K562 (cell line): ENCODE data around the gene POLR2L. TPM values are rescaled to one million over a fixed set of nuclear protein-coding genes. Genes with fewer than 3 reads are reported as not detected.

ENCODE experiments used
- ARID2 ChIP-seq: fragments of 450-650 bp; IDR thresholded peaks from 2 replicates; pipeline ENCODE4 v1.6.1; 2017; ENCODE audit warnings: antibody characterized with exemption, mild to moderate bottlenecking
- CTCFL ChIP-seq: IDR thresholded peaks from 2 replicates; pipeline ENCODE4 v1.6.1; 2011; ENCODE audit warnings: borderline replicate concordance, low read depth, mild to moderate bottlenecking, moderate library complexity, low read length; ENCODE audit not compliant: insufficient read depth, poor library complexity, severe bottlenecking
- CXXC5 ChIP-seq: fragments of 250-450 bp; sonication (Bioruptor Pico); IDR thresholded peaks from 2 replicates; pipeline ENCODE4 v1.8.0; 2022; ENCODE audit warnings: inconsistent platforms, mild to moderate bottlenecking, moderate library complexity
- HDAC1 ChIP-seq, 2 experiments: fragments of 450-650 bp; IDR thresholded peaks; 2 replicates each; pipeline ENCODE4 v1.6.1; 2016 to 2017; ENCODE audit warnings: inconsistent platforms in 1 of 2, mild to moderate bottlenecking in 1 of 2, moderate library complexity in 1 of 2
- HOMEZ ChIP-seq: fragments of 250-450 bp; sonication (Bioruptor Pico); IDR thresholded peaks from 2 replicates; pipeline ENCODE4 v1.4.0; 2020; ENCODE audit warnings: mild to moderate bottlenecking, moderate library complexity
- MED1 ChIP-seq: sonication (generic); formaldehyde crosslinking; IDR thresholded peaks from 2 replicates; pipeline ENCODE4 v1.8.1; 2023; ENCODE audit warnings: missing genetic modification reagents, borderline replicate concordance
- MTA2 ChIP-seq: fragments of 450-650 bp; IDR thresholded peaks from 2 replicates; pipeline ENCODE4 v1.6.1; 2016; ENCODE audit warnings: low read depth
- PREB ChIP-seq: sonication (generic); formaldehyde crosslinking; IDR thresholded peaks from 2 replicates; pipeline ENCODE4 v1.8.1; 2023; ENCODE audit warnings: mild to moderate bottlenecking, missing genetic modification reagents
- PRMT5 ChIP-seq: sonication (generic); formaldehyde crosslinking; IDR thresholded peaks from 2 replicates; pipeline ENCODE4 v1.5.0; 2020; ENCODE audit warnings: missing genetic modification reagents
- PTRF ChIP-seq: fragments of 450-650 bp; IDR thresholded peaks from 2 replicates; pipeline ENCODE4 v1.6.1; 2016; ENCODE audit warnings: mild to moderate bottlenecking, missing genetic modification characterization, missing compliant biosample characterization
- RBM14 ChIP-seq: fragments of 200-400 bp; formaldehyde crosslinking; IDR thresholded peaks from 2 replicates; pipeline ENCODE4 v1.6.1; 2018; ENCODE audit warnings: low read depth, mild to moderate bottlenecking, low read length, moderate library complexity, borderline replicate concordance; ENCODE audit not compliant: insufficient read depth
- TAF7 ChIP-seq: fragments of 450-650 bp; IDR thresholded peaks from 2 replicates; pipeline ENCODE4 v1.6.1; 2016; ENCODE audit warnings: missing genetic modification characterization, missing compliant biosample characterization
- ZNF263 ChIP-seq: sonication (generic); formaldehyde crosslinking; IDR thresholded peaks from 2 replicates; pipeline ENCODE4 v1.8.0; 2022; ENCODE audit warnings: mild to moderate bottlenecking, missing genetic modification reagents, borderline replicate concordance
- ZNF408 ChIP-seq: fragments of 250-450 bp; sonication (Bioruptor Pico); IDR thresholded peaks from 2 replicates; pipeline ENCODE4 v1.4.0; 2020; ENCODE audit warnings: low read depth, mild to moderate bottlenecking, moderate library complexity
- ZNF609 ChIP-seq: sonication (generic); formaldehyde crosslinking; IDR thresholded peaks from 2 replicates; pipeline ENCODE4 v1.8.1; 2023; ENCODE audit warnings: missing genetic modification reagents, mild to moderate bottlenecking, borderline replicate concordance
- polyA plus RNA-seq, 8 experiments: library from polyadenylated mRNA; depleted of rRNA in 4 of 8; stranded (reverse) in 5 of 8; unstranded in 3 of 8; fragments of >200 nt; fragmentation: Nextera tagmentation in 2 of 8; fragmentation: Illumina TruSeq in 1 of 8; extraction: Ambion mirVana in 2 of 8; extraction: Trizol in 1 of 8; gene quantifications; 2 replicates each; pipeline versions ENCODE4 v1.2.1 to v1.2.3, GENCODE V29; 2011 to 2014; ENCODE audit warnings: inconsistent platforms in 1 of 8, missing spikeins in 1 of 8
- total RNA-seq, 7 experiments: library from RNA; depleted of rRNA in 6 of 7; stranded (reverse); fragments of >200 nt in 6 of 7; fragmentation: Illumina TruSeq in 2 of 7; extraction: Trizol in 2 of 7; gene quantifications; 2 replicates each; pipeline versions ENCODE4 v1.2.1 to v1.2.3, GENCODE V29; 2011 to 2021; ENCODE audit warnings: low replicate concordance in 1 of 7

Gene POLR2L
- total and polyA plus RNA-seq, 9 of the 15 experiments (the other 6 are each of a cell fraction or from before 2014, with no cell fraction given): 38.3 to 688 (median 108) TPM

- TF ChIP-seq ZNF609 (CRISPR knock-in tag) (0 out of 2 replicates have a peak, but pooled peaks have one; percentile 12), TAF7 (tag) (no peak), ARID2 (no peak), MTA2 (no peak), PRMT5 (CRISPR knock-in tag) (no peak), ZNF263 (CRISPR knock-in tag) (no peak), HDAC1 (IDR thresholded peaks at IDR 0.05) (no peak), HOMEZ (CRISPR knock-in tag) (no peak), CXXC5 (CRISPR knock-in tag) (peak; percentile 39; the same call in 1 of the 2 replicates), RBM14 (no peak), PTRF (tag) (no peak), CTCFL (peak; percentile 76), PREB (CRISPR knock-in tag) (no peak), MED1 (no peak), ZNF408 (CRISPR knock-in tag) (no peak)
Measured at GRCh38 chr11:808427-809286, 33.7 kb downstream of the POLR2L start (continued).
